Tibial artery (tissue), 4 donors: Measurements from ENCODE around the gene CSAG3.
"Not testable (repeated sequence)": the region's sequence is repeated elsewhere in the genome, so short reads cannot be mapped to it uniquely, and the experiment has no call there.

Experiments used
- DNase-seq, 2 donors: peaks; one replicate each; pipeline ENCODE4 v3.0.0-alpha.2; 2019
- H3K27ac ChIP-seq, 2 donors: fragments of 200-600 bp; sonication (generic) in 1 of 2; 1 replicate in 1 of 2; 2 replicates in 1 of 2; pipeline ENCODE4 v1.5.1; 2018 to 2019; ENCODE audit warnings: mild to moderate bottlenecking in 1 of 2
- H3K27me3 ChIP-seq, 2 donors: fragments of 200-600 bp; sonication (generic) in 1 of 2; one replicate each; pipeline versions ENCODE4 v1.5.1 to v1.6.0; 2016 to 2019
- H3K36me3 ChIP-seq, 3 donors: fragments of 200-600 bp; sonication (generic) in 2 of 3; one replicate each; pipeline ENCODE4 v1.5.1; 2016 to 2019; ENCODE audit warnings: mild to moderate bottlenecking in 2 of 3
- H3K4me1 ChIP-seq, 4 donors: fragments of 200-600 bp; sonication (generic) in 2 of 4; 1 replicate in 3 of 4; 2 replicates in 1 of 4; pipeline ENCODE4 v1.5.1; 2016 to 2019
- H3K4me3 ChIP-seq, 2 donors: fragments of 200-600 bp; sonication (generic) in 1 of 2; 1 replicate in 1 of 2; 2 replicates in 1 of 2; pipeline ENCODE4 v1.5.1; 2018 to 2019; ENCODE audit warnings: mild to moderate bottlenecking in 2 of 2
- H3K9me3 ChIP-seq, 3 donors: fragments of 200-600 bp; sonication (generic) in 1 of 3; one replicate each; pipeline ENCODE4 v1.5.1; 2016 to 2019
- CTCF ChIP-seq, 2 experiments: fragments of 200-600 bp in 1 of 2; fragments of 450-650 bp in 1 of 2; IDR thresholded peaks; one replicate each; pipeline ENCODE4 v1.5.1; 2017 to 2019; ENCODE audit warnings: antibody characterized with exemption in 2 of 2, mild to moderate bottlenecking in 1 of 2, moderate library complexity in 1 of 2
- intact Hi-C: fragments of 100-400 bp; cut with DNase I; formaldehyde crosslinking; loops from one replicate; pipeline ENCODE4 v1.15.0; 2023; ENCODE audit warnings: low total_unique reads

Gene CSAG3

DNA sequence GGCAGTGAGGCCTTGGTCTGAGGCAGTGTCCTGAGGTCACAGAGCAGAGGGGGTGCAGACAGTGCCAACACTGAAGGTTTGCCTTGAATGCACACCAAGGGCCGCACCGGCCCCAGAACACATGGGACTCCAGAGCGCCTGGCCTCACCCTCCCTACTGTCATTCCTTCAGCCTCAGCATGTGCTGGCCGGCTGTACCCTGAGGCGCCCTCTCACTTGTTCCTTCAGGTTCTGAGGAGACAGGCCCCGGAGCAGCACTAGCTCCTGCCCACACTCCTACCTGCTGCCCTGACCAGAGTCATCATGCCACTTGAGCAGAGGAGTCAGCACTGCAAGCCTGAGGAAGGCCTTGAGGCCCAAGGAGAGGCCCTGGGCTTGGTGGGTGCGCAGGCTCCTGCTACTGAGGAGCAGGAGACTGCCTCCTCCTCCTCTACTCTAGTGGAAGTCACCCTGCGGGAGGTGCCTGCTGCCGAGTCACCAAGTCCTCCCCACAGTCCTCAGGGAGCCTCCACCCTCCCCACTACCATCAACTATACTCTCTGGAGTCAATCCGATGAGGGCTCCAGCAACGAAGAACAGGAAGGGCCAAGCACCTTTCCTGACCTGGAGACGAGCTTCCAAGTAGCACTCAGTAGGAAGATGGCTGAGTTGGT, 23.0 kb upstream of the CSAG3 start:
- H3K27ac ChIP-seq, result no peak overlapping the region
- no peaks in the 10 kb centered on the region for H3K36me3 ChIP-seq
- H3K4me3 ChIP-seq, result no peak overlapping the region
- no peaks in the 10 kb centered on the region for H3K4me1 ChIP-seq
- TF ChIP-seq CTCF (IDR thresholded peaks at IDR 0.05), result no peak
- H3K9me3 ChIP-seq, result no peaks in the 10 kb centered on the region
- DNase-seq, result no peak
- no peaks in the 10 kb centered on the region for H3K27me3 ChIP-seq
- intact Hi-C loops, result no loop called here

DNA sequence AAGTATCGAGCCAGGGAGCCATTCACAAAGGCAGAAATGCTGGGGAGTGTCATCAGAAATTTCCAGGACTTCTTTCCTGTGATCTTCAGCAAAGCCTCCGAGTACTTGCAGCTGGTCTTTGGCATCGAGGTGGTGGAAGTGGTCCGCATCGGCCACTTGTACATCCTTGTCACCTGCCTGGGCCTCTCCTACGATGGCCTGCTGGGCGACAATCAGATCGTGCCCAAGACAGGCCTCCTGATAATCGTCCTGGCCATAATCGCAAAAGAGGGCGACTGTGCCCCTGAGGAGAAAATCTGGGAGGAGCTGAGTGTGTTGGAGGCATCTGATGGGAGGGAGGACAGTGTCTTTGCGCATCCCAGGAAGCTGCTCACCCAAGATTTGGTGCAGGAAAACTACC, 22.5 kb upstream of the CSAG3 start:
- H3K36me3 ChIP-seq, intact Hi-C loops, H3K4me1 ChIP-seq: not testable (repeated sequence)

DNA sequence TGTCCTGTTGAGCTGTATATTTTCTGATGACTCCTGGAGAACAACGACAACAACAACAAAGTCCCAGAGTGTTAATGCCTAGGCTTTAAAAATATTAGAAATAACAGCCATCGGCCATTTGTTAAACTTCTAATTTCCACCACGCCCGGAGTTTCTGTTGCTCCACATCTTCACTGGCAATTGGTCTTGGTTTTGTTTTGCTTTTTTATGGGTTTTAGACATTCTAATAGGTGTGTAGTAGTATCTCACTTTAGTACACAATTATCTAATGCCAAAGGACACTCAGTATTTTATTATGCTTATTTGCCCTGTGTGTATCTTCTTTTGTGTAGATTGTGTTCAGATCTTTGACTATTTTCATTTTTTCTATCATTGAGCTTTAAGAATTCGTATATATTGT, 20.5 kb upstream of the CSAG3 start:
- DNase-seq, result no peak
- TF ChIP-seq CTCF (IDR thresholded peaks at IDR 0.05), result no peak
- intact Hi-C loops, result no loop called here

More for the DNA sequence above, 22.5 kb upstream of the CSAG3 start:
- DNase-seq, H3K27me3 ChIP-seq, H3K4me3 ChIP-seq, H3K9me3 ChIP-seq, H3K27ac ChIP-seq: not testable (repeated sequence)

GRCh38 chrX:152753686-152754650, 5.0 kb upstream of the CSAG3 start, which contains the start of gene MAGEA2:
TSS of gene MAGEA2 (minus strand) at chrX:152753842. CDS start at chrX:152751363, 2,479 bp downstream.
- DNase-seq, H3K4me3 ChIP-seq, H3K9me3 ChIP-seq, intact Hi-C loops, H3K4me1 ChIP-seq, H3K27ac ChIP-seq, H3K27me3 ChIP-seq, H3K36me3 ChIP-seq: not testable (repeated sequence)

More for the DNA sequence above, 20.5 kb upstream of the CSAG3 start:
- Histone ChIP-seq H3K36me3 (no peaks in the 10 kb centered on the region), H3K4me3 (no peak overlapping the region), H3K9me3 (no peaks in the 10 kb centered on the region), H3K27me3 (no peaks in the 10 kb centered on the region), H3K27ac (no peak overlapping the region), H3K4me1 (no peaks in the 10 kb centered on the region)

DNA sequence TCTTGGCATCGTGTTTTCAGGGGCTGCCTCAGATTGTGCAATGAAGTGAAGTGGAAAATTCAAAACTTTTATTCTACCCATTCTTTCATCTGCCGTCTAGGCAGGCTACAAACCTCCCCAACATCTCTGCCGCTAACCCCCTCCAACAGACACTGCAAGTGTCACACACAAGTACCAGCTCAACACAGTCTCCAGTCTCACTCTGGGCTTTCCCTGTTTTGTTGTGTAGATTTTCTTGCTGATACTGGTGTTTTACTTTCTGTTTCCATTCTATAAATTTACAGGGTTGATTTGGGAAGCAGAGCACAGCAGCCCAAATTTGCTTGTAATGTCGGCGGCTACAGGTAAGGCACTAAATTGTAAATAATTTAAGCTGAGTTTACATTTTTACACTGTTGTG, 4.1 kb upstream of the CSAG3 start:
- H3K36me3 ChIP-seq, DNase-seq, H3K9me3 ChIP-seq, H3K27me3 ChIP-seq, H3K4me3 ChIP-seq, H3K4me1 ChIP-seq, H3K27ac ChIP-seq, intact Hi-C loops: not testable (repeated sequence)

GRCh38 chrX:152759544-152759943, 526 bp downstream of the CSAG3 start:
- H3K27me3 ChIP-seq, H3K4me3 ChIP-seq, H3K27ac ChIP-seq, DNase-seq, H3K36me3 ChIP-seq, intact Hi-C loops, H3K9me3 ChIP-seq, H3K4me1 ChIP-seq: not testable (repeated sequence)

DNA sequence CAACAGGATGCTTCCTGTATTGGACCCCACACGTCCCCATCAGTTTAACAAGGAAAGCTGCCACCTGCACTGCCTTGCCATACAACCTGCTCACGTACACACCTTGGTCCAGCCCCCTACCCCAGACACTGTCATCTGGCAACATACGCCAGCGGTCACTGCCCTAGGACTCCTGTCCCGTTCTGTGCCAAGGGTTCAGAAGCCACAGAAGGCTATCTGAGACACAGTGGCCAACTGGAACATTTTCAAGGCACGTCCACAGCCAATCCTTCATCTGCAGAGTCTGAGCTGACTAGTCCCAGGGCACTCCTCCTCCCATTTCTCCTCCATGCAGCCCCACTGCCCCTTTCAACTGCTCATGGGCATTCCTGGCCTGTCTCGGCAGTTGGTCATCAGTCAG, 2.6 kb downstream of the CSAG3 start:
- H3K9me3 ChIP-seq, H3K27ac ChIP-seq, H3K4me3 ChIP-seq, H3K27me3 ChIP-seq, DNase-seq, intact Hi-C loops, H3K36me3 ChIP-seq, H3K4me1 ChIP-seq: not testable (repeated sequence)

DNA sequence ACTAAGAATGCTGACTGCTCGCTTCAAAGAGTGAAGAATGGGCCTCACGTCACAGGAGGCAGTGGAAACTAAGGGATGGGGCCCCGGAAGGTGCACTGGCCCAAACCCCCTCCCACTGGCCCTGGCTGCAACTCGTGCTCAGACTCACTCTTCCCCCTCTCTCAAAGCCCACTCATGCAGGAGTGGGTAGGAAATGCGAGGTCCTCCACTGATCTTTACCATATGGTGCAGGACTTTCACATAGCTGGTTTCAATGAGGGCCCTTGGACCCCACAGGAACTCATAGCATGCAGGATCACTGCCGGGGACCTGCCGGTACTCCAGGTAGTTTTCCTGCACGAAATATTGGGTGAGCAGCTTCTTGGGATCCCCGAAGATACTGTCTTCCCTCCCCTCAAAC, 7.5 kb downstream of the CSAG3 start:
- H3K4me1 ChIP-seq, intact Hi-C loops, H3K27ac ChIP-seq, DNase-seq, H3K36me3 ChIP-seq, H3K4me3 ChIP-seq, H3K27me3 ChIP-seq, H3K9me3 ChIP-seq: not testable (repeated sequence)

GRCh38 chrX:152769549-152770289, 10.7 kb downstream of the CSAG3 start, which contains the start of gene MAGEA6:
TSS of gene MAGEA6 (minus strand) at chrX:152769689. CDS start at chrX:152767650, 2,039 bp downstream.
- H3K9me3 ChIP-seq, intact Hi-C loops, DNase-seq, H3K27ac ChIP-seq, H3K4me1 ChIP-seq, H3K4me3 ChIP-seq, H3K27me3 ChIP-seq, H3K36me3 ChIP-seq: not testable (repeated sequence)

- DNase-seq, H3K4me3 ChIP-seq, H3K36me3 ChIP-seq, H3K9me3 ChIP-seq, H3K4me1 ChIP-seq, intact Hi-C loops, H3K27ac ChIP-seq, H3K27me3 ChIP-seq: not testable (repeated sequence)
Measured at GRCh38 chrX:152787062-152787461, 28.0 kb downstream of the CSAG3 start.
